ENCODE measurements around the gene BMERB1. TPM values are rescaled to one million over a fixed set of nuclear protein-coding genes. Genes with fewer than 3 reads are reported as not detected.

The BMERB1 gene
- total RNA-seq, 1 donor from 2014 or later = 20.1 TPM

GRCh38 chr16:15618392-15618791, 184.0 kb downstream of the BMERB1 start:
- no peak overlapping the region for H3K9ac ChIP-seq (ENCODE audit: low read length)

GRCh38 chr16:15620611-15621195, 186.3 kb downstream of the BMERB1 start:
- H3K4me1 ChIP-seq (ENCODE audit: insufficient read depth, low read length) = peaks cover 16% of the 10 kb centered on the region
- H3K27ac ChIP-seq (ENCODE audit: low read depth, low read length) = no peak overlapping the region
- H3K4me3 Mint-ChIP-seq (ENCODE audit: unreplicated experiment) = no peak overlapping the region
- H3K27me3 ChIP-seq (ENCODE audit: insufficient read depth, low read length) = no peaks in the 10 kb centered on the region
- no peaks in the 10 kb centered on the region for H4K20me1 ChIP-seq (ENCODE audit: insufficient read depth, low read length)
- no peak overlapping the region for H3K4me2 ChIP-seq (ENCODE audit: low read length)
- no peaks in the 10 kb centered on the region for H3K27me3 Mint-ChIP-seq (ENCODE audit: low read depth, unreplicated experiment)
- peaks cover 43% of the 10 kb centered on the region for H3K36me3 Mint-ChIP-seq (ENCODE audit: low read depth, unreplicated experiment)
- DNase-seq (ENCODE audit: low read depth) (peak; percentile 39), FAIRE-seq (no peak)
- no peaks in the 10 kb centered on the region for H3K9me3 Mint-ChIP-seq (ENCODE audit: unreplicated experiment)
- H3K4me3 ChIP-seq (ENCODE audit: insufficient read depth, low read depth, low read length) = no peak overlapping the region
- H3K27ac Mint-ChIP-seq (ENCODE audit: unreplicated experiment) = no peak overlapping the region
- H3K4me1 Mint-ChIP-seq (ENCODE audit: low read depth, unreplicated experiment) = peaks cover 5% of the 10 kb centered on the region
- H2AFZ ChIP-seq (ENCODE audit: low read depth, low read length) = no peak overlapping the region
- H3K9me3 ChIP-seq (ENCODE audit: insufficient read depth, low read depth, low read length) = no peaks in the 10 kb centered on the region
- no peak overlapping the region for H3K9ac ChIP-seq (ENCODE audit: low read length)
- H3K36me3 ChIP-seq (ENCODE audit: insufficient read depth, low read length) = peaks cover 59% of the 10 kb centered on the region
- TF ChIP-seq EZH2 (IDR thresholded peaks at IDR 0.05; ENCODE audit: insufficient read depth, low read length) = no peak
- TF ChIP-seq, protein P1, sequence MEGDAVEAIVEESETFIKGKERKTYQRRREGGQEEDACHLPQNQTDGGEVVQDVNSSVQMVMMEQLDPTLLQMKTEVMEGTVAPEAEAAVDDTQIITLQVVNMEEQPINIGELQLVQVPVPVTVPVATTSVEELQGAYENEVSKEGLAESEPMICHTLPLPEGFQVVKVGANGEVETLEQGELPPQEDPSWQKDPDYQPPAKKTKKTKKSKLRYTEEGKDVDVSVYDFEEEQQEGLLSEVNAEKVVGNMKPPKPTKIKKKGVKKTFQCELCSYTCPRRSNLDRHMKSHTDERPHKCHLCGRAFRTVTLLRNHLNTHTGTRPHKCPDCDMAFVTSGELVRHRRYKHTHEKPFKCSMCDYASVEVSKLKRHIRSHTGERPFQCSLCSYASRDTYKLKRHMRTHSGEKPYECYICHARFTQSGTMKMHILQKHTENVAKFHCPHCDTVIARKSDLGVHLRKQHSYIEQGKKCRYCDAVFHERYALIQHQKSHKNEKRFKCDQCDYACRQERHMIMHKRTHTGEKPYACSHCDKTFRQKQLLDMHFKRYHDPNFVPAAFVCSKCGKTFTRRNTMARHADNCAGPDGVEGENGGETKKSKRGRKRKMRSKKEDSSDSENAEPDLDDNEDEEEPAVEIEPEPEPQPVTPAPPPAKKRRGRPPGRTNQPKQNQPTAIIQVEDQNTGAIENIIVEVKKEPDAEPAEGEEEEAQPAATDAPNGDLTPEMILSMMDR (IDR thresholded peaks at IDR 0.05; ENCODE audit: insufficient read depth, low read depth, low read length) = no peak
- H3K79me2 ChIP-seq (ENCODE audit: insufficient read depth, low read length) = no peaks in the 10 kb centered on the region

More at GRCh38 chr16:15618392-15618791, 184.0 kb downstream of the BMERB1 start:
- Histone ChIP-seq H4K20me1 (ENCODE audit: insufficient read depth, low read length) (no peaks in the 10 kb centered on the region), H3K27ac (ENCODE audit: low read depth, low read length) (peak overlapping the region; percentile 40), H3K36me3 (ENCODE audit: insufficient read depth, low read length) (peaks cover 51% of the 10 kb centered on the region), H3K4me2 (ENCODE audit: low read length) (peak overlapping the region; percentile 64), H3K9me3 (ENCODE audit: insufficient read depth, low read depth, low read length) (no peaks in the 10 kb centered on the region), H2AFZ (ENCODE audit: low read depth, low read length) (no peak overlapping the region), H3K4me3 (ENCODE audit: insufficient read depth, low read depth, low read length) (no peak overlapping the region), H3K27me3 (ENCODE audit: insufficient read depth, low read length) (no peaks in the 10 kb centered on the region), H3K79me2 (ENCODE audit: insufficient read depth, low read length) (no peaks in the 10 kb centered on the region), H3K4me1 (ENCODE audit: insufficient read depth, low read length) (peaks cover 16% of the 10 kb centered on the region)
- no peak for TF ChIP-seq EZH2 (IDR thresholded peaks at IDR 0.05; ENCODE audit: insufficient read depth, low read length)
- TF ChIP-seq, protein P1 (IDR thresholded peaks at IDR 0.05; ENCODE audit: insufficient read depth, low read depth, low read length) = no peak
- peak; percentile 65 for FAIRE-seq
- Mint-ChIP-seq H3K36me3 (ENCODE audit: low read depth, unreplicated experiment) (peaks cover 37% of the 10 kb centered on the region), H3K4me1 (ENCODE audit: low read depth, unreplicated experiment) (peaks cover 7% of the 10 kb centered on the region), H3K4me3 (ENCODE audit: unreplicated experiment) (no peak overlapping the region), H3K9me3 (ENCODE audit: unreplicated experiment) (no peaks in the 10 kb centered on the region), H3K27me3 (ENCODE audit: low read depth, unreplicated experiment) (no peaks in the 10 kb centered on the region), H3K27ac (ENCODE audit: unreplicated experiment) (no peak overlapping the region)
- peak; percentile 84 for DNase-seq (ENCODE audit: low read depth)

DNA sequence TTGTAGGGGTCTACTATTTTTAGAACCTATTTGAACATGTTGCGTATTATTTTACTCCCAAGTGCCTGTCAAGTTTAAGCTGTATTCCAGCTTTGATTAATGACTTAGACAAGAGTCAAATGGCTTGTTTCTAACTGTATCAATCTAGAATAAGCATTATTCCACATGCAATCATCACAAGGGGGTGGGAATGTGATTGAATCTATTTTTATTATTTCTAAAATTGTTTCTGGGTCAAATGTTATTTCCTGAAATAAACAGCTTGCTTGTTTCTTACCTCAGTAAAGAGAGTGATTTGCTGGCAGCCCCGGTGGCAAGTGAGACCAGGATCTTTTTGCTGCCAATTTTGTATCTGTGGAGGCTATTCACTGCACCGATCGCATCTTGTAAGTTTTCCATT, 187.1 kb downstream of the BMERB1 start:
- no peak overlapping the region for H2AFZ ChIP-seq (ENCODE audit: low read depth, low read length)
- H3K4me1 ChIP-seq (ENCODE audit: insufficient read depth, low read length) = peaks cover 16% of the 10 kb centered on the region
- H3K9ac ChIP-seq (ENCODE audit: low read length) = no peak overlapping the region
- H3K4me2 ChIP-seq (ENCODE audit: low read length) = no peak overlapping the region
- DNase-seq (ENCODE audit: low read depth) (no peak), FAIRE-seq (no peak)
- H3K4me3 Mint-ChIP-seq (ENCODE audit: unreplicated experiment) = no peak overlapping the region
- no peaks in the 10 kb centered on the region for H3K9me3 Mint-ChIP-seq (ENCODE audit: unreplicated experiment)
- H3K4me3 ChIP-seq (ENCODE audit: insufficient read depth, low read depth, low read length) = no peak overlapping the region
- H3K36me3 ChIP-seq (ENCODE audit: insufficient read depth, low read length) = peaks cover 52% of the 10 kb centered on the region
- no peaks in the 10 kb centered on the region for H3K79me2 ChIP-seq (ENCODE audit: insufficient read depth, low read length)
- H3K27me3 ChIP-seq (ENCODE audit: insufficient read depth, low read length) = no peaks in the 10 kb centered on the region
- no peaks in the 10 kb centered on the region for H3K27me3 Mint-ChIP-seq (ENCODE audit: low read depth, unreplicated experiment)
- H3K4me1 Mint-ChIP-seq (ENCODE audit: low read depth, unreplicated experiment) = peaks cover 5% of the 10 kb centered on the region
- no peak overlapping the region for H3K27ac Mint-ChIP-seq (ENCODE audit: unreplicated experiment)
- H3K36me3 Mint-ChIP-seq (ENCODE audit: low read depth, unreplicated experiment) = peaks cover 38% of the 10 kb centered on the region
- TF ChIP-seq EZH2 (IDR thresholded peaks at IDR 0.05; ENCODE audit: insufficient read depth, low read length) = no peak
- TF ChIP-seq, protein P1 (IDR thresholded peaks at IDR 0.05; ENCODE audit: insufficient read depth, low read depth, low read length) = no peak
- no peaks in the 10 kb centered on the region for H4K20me1 ChIP-seq (ENCODE audit: insufficient read depth, low read length)
- H3K27ac ChIP-seq (ENCODE audit: low read depth, low read length) = no peak overlapping the region
- H3K9me3 ChIP-seq (ENCODE audit: insufficient read depth, low read depth, low read length) = no peaks in the 10 kb centered on the region

Measured in astrocyte (in vitro differentiated cells and primary cell).